HT-29 (cell line): ENCODE results near the gene FARP1. TPM values are rescaled to one million over a fixed set of nuclear protein-coding genes. Genes with fewer than 3 reads are reported as not detected.

Experiments
- DNase-seq: peaks from one replicate; pipeline ENCODE4 v3.0.0-alpha.2; 2015; ENCODE audit warnings: low spot score
- total RNA-seq: library from RNA; depleted of rRNA; stranded (reverse); fragments of >200 nt; shearing (Covaris generic); gene quantifications from 2 replicates; pipeline ENCODE4 v1.2.3, GENCODE V29; 2014

Gene FARP1
- total RNA-seq, 1 experiment from 2014 or later: 49.0 TPM

GRCh38 chr13:98175043-98175442 lies 32.1 kb downstream of the FARP1 start:
- no peak for DNase-seq

DNA sequence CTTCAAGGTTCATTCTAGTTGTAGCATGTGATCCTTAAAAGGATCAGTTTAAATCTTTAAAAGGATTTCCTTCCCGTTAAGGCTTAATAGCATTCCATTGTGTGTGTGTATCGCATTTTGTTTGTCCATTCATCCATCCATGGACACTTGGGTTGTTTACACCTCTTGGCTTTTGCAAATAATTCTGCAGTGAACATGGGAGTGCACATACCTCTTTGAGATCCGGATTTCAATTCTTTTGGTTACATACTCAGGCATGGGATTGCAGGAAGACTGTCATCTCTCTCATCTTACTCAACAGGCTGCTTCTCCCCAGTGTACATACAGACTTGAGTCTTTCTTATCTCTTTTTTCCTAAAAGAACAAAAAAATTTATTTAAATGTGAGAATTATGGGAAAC lies 32.9 kb downstream of the FARP1 start:
- DNase-seq: no peak

- DNase-seq: no peak
Measured at GRCh38 chr13:98176777-98177608, 34.1 kb downstream of the FARP1 start, which contains the start of gene RNF113B. Gene RNF113B, minus strand, starts transcription at chr13:98177269. Its CDS starts 33 bp downstream, at chr13:98177236.

GRCh38 chr13:98180092-98180491 lies 37.2 kb downstream of the FARP1 start:
- no peak for DNase-seq

GRCh38 chr13:98181111-98181815 lies 38.4 kb downstream of the FARP1 start:
- DNase-seq: no peak

GRCh38 chr13:98182153-98182552 lies 39.3 kb downstream of the FARP1 start:
- no peak for DNase-seq

- no peak for DNase-seq
Measured at GRCh38 chr13:98182589-98182988, 39.7 kb downstream of the FARP1 start.

DNA sequence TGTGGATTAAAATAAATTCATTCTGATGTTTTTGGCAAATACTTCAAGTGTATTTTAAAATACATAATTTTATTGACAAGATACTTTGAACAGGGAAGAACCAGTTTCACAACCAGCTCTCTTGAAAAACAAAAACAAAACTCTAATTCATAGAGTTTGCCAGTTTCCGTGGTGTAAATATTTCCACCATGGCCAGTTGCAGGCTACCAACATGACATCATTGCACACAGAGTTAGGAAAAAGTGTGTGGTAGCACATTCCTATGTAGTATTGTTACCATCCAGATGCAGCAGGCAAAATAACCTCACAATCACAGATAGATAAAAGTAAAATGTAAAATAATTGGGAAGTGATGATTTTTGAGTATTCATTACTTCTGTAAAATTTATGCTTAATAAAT lies 41.9 kb downstream of the FARP1 start:
- DNase-seq: no peak

DNA sequence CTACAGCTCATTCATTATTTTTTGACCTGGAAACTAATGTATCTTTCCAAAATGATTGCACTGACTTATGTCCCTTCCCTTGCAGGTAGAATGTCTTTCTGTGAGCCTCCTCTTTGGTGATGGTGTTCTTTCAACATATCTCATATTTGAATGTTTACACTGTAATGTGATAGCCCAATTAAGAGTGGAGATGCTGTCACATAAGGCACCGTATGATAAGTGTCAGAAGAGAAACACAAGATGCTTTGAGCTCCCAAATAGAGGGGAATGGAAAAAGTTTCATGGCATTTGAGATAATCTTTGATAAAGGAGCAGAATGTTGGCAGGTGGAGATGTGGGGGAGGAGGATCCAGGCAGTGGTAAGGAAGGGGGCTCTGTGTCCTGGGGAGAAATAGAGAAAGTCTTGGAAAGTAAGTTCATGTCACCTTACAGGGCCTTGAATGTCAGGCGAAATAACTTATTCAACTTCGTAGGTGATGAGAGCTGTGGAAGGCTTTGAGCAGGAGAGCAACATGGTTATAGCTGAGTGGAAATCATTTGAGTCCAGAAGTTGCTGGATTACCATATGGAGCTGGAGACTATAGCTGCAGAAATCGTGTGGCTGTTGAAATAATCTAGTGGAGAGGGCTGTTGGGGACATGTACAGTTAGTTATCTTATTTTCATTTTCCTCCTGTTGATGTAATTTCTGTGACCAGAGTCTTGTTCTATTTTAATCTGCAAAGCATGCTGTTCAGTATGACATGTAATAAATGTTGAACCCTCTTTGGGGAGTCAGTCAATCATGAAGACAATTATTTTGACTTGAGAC lies 44.5 kb downstream of the FARP1 start:
- DNase-seq: no peak

GRCh38 chr13:98187965-98188261 lies 45.0 kb downstream of the FARP1 start:
- no peak for DNase-seq

DNA sequence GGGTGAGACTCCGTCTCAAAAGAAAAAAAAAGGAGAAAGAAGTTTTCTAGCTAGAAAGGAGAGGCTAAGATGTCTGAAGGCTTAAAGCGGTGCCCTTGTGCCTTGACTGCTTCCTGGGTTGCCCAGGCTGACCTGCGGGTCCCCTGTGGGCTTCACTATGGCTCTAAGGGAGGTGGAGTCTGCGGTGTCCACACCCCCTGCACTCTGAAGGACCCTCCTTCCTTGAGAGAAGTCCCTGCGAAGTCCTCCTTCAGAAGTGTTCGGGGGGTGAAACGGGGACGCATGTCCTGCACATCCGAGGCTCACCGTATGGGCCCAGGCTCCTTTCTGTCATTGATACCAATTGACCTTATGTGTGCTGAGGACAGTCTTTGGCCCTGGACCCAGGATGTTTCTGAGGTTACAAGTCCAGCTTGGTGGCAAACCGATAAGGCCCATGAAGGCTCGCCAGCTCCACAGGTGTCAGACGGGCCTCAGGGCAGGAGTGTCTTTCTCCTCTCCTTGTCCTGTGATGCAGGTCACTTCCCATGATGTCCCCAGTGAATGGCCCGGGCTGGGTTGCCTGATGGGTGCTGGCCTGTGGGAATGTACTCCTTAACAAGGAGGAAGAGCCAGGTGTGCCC lies 45.8 kb downstream of the FARP1 start:
- no peak for DNase-seq

GRCh38 chr13:98189841-98190505 lies 47.1 kb downstream of the FARP1 start:
- no peak for DNase-seq

DNA sequence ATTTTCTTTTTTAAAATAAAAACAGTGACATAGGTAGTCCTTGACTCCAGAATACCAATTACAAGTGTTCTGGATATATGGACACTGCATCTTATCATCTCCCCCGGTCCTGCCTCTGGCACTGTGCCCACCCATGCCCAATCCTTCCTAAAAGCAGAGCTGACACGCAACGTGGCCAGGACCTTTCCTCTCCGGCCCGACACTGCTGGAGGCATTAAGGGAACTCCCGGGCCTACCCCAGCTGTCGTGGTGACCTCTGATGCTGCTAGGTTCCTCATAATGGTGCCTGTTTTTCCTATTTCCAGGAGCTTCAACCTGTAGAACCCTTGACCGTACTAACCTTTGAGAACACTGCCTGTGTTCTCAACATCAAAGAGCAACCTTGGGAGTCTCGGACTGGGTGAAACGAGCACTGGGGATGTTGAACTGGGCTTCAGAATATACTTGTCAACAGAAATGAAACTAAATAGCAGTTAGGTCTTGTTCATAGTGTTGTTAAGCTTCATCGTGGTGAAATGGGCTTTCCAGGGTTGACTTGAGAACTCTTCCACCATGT lies 48.1 kb downstream of the FARP1 start:
- DNase-seq: no peak

- DNase-seq: no peak
Measured at GRCh38 chr13:98192008-98192407, 49.1 kb downstream of the FARP1 start.

- no peak for DNase-seq
Measured at GRCh38 chr13:98195054-98195791, 52.3 kb downstream of the FARP1 start.

DNA sequence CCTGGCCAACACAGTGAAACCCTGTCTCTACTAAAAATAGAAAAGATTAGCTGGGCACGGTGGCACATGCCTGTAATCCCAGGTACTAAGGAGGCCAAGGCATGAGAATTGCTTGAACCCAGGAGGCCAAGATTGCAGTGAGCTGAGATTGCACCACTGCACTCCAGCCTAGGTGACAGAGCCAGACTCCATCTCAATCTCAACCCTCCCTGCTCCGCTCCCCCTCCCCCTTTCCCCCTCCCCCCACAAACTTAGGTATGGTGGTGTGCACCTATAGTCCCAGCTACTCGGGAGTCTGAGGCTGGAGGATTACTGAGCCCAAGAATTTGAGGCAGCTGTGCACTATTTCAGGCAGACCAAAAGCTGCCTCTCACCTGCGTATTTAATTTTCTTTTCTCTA lies 55.8 kb downstream of the FARP1 start:
- no peak for DNase-seq

- DNase-seq: no peak
Measured at GRCh38 chr13:98199480-98199879, 56.6 kb downstream of the FARP1 start.

DNA sequence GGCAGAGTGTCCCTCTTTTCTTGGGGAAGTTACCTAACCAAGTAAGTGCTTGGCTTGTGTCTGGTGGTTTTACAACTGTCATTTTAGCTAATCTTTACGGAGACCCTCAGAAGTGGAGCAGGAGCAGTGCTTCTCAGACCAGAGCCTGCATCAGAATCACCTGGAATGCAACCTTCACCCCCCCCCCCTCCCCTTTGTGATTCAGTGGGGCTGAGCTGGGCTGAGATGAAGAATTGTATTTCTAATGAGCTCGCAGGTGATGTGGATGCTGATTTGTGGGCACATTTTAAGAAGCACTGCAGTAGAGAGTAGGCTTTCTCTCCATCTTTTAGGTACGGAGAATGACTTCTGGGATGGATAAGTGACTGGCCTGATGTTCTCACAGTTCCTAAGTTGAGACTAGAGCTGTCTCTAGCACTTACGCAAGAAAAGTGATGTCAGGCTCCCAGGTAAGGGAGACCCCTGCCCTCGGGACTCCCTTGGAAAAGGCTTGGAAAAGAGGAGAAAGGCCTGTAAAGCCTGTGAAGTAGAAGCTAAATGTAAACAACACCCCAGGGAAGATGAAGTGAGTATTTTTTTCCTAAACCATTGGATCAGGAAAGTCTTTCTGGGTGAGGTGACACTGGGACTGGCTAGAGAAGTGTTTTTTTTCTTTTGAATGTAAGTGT lies 57.5 kb downstream of the FARP1 start:
- no peak for DNase-seq

DNA sequence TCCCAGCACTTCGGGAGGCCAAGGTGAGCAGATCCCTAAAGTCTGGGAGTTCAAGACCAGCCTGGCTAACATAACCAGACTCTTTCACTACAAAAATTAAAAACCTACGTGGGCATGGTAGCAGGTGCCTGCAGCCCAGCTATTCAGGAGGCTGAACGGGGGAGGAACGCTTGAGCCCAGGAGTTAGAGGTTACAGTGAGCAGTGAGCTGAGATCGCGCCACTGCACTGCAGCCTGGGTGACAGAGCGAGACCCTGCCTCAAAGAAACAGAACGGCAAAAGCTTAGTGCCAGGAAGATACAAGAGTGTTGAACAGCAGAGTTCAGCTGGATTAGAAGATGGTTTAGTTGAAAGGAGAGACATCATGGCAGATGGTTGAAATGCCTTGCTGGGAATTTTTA lies 58.3 kb downstream of the FARP1 start:
- no peak for DNase-seq

GRCh38 chr13:98201984-98202383 lies 59.1 kb downstream of the FARP1 start:
- DNase-seq: no peak
